Ovary (tissue), 9 donors: Measurements from ENCODE around the gene SMG6. TPM values are rescaled to one million over a fixed set of nuclear protein-coding genes. Genes with fewer than 3 reads are reported as not detected.

Source experiments
- DNase-seq, 5 donors: peaks; one replicate each; pipeline ENCODE4 v3.0.0-alpha.2; 2019 to 2020
- H3K27ac ChIP-seq, 2 donors: fragments of 200-600 bp; one replicate each; pipeline versions ENCODE4 v1.5.1 to v1.8.0; 2019 to 2022
- H3K27me3 ChIP-seq: fragments of 200-600 bp; one replicate; pipeline ENCODE4 v1.8.0; 2022
- H3K36me3 ChIP-seq: fragments of 200-600 bp; sonication (generic); one replicate; pipeline ENCODE4 v1.5.1; 2019
- H3K4me1 ChIP-seq: one replicate; pipeline ENCODE4 v1.8.1; 2013; ENCODE audit warnings: mild to moderate bottlenecking, moderate library complexity; ENCODE audit not compliant: insufficient read depth
- H3K4me3 ChIP-seq: fragments of 200-600 bp; sonication (generic); one replicate; pipeline ENCODE4 v1.5.1; 2017
- H3K9me3 ChIP-seq, 2 donors: fragments of 200-600 bp in 1 of 2; sonication (generic) in 1 of 2; one replicate each; pipeline versions ENCODE4 v1.5.1 to v1.8.1; 2013 to 2019; ENCODE audit warnings: mild to moderate bottlenecking in 1 of 2, moderate library complexity in 1 of 2
- CTCF ChIP-seq, 3 donors: fragments of 450-650 bp in 2 of 3; fragments of 200-600 bp in 1 of 3; IDR thresholded peaks; one replicate each; pipeline versions ENCODE4 v1.5.1 to v1.8.0; 2016 to 2022; ENCODE audit warnings: antibody characterized with exemption in 3 of 3, mild to moderate bottlenecking in 1 of 3
- EP300 ChIP-seq: sonication (generic); formaldehyde crosslinking; IDR thresholded peaks from one replicate; pipeline ENCODE4 v1.6.1; 2017; ENCODE audit warnings: antibody characterized with exemption
- POLR2A ChIP-seq: fragments of 450-650 bp; IDR thresholded peaks from one replicate; pipeline ENCODE4 v1.6.1; 2017; ENCODE audit warnings: antibody characterized with exemption, mild to moderate bottlenecking, moderate library complexity
- WGBS, 3 donors: extraction: QIAGEN DNeasy Blood & Tissue Kit in 1 of 3; methylation state at CpG; one replicate each; pipeline versions ENCODE4 v1.1.5 to v1.1.7; 2013 to 2017; 5-methylcytosine and 5-hydroxymethylcytosine counted together
- intact Hi-C, 4 donors: fragments of 100-400 bp; cut with DNase I; formaldehyde crosslinking; loops; one replicate each; pipeline versions ENCODE4 v1.11.0 to v1.15.1; 2022 to 2023
- polyA plus RNA-seq, 2 donors: library from polyadenylated mRNA; stranded (reverse); fragments of 200-250 nt in 1 of 2; fragments of 350-450 nt in 1 of 2; fragmentation: Illumina TruSeq in 1 of 2; extraction: RNeasy Lipid Tissue Mini Kit (QIAGEN cat#74804) in 1 of 2; gene quantifications; one replicate each; pipeline ENCODE4 v1.2.3, GENCODE V29; 2013 to 2014
- total RNA-seq, 7 donors: library from RNA; depleted of rRNA in 2 of 7; stranded (reverse); fragments of >200 nt in 2 of 7; fragmentation: NEBNext Ultra II Directional in 3 of 7; extraction: Animal tissue kit (Norgen Biotek cat#: 25700) in 3 of 7; gene quantifications; one replicate each; pipeline versions ENCODE4 v1.1.0 to v1.2.4, GENCODE V29; 2016 to 2023
- donor health status: DM: no; HTN: no; CAD: no; lungs with moderate emphysema.
- donor health status: DM: no; HTN: no; CAD: no.
- donor health status: Bipolar disorder and iron deficiency.
- donor health status: DM: yes; HTN: yes; CAD: no.
- donor health status: DM: no; HTN: no; CAD: no.
- donor health status: DM: yes; HTN: yes; CAD: no.

SMG6 gene
- total and polyA plus RNA-seq, 9 donors = 33.8 to 66.0 (median 51.0) TPM

- H3K27ac ChIP-seq = no peak overlapping the region
- H3K4me3 ChIP-seq = no peak overlapping the region
- intact Hi-C loops = no loop called here
- DNase-seq = peak in 1 of 5 donors; percentile 15
- no peaks in the 10 kb centered on the region for H3K27me3 ChIP-seq
- H3K4me1 ChIP-seq = peaks cover 27% of the 10 kb centered on the region
- 64 to 76% (median 68%) methylated on average over 9 of the region's 9 CpGs for WGBS, 3 donors
- no peak for TF ChIP-seq POLR2A
- no peak for TF ChIP-seq EP300
- TF ChIP-seq CTCF (IDR thresholded peaks at IDR 0.05) = no peak
- H3K9me3 ChIP-seq = no peaks in the 10 kb centered on the region
- H3K36me3 ChIP-seq = no peaks in the 10 kb centered on the region
Observed at GRCh38 chr17:2191785-2192184, 111.8 kb downstream of the SMG6 start.

GRCh38 chr17:2191227-2191626, 112.4 kb downstream of the SMG6 start:
- Histone ChIP-seq H3K27me3 (no peaks in the 10 kb centered on the region), H3K4me1 (peaks cover 27% of the 10 kb centered on the region), H3K9me3 (no peaks in the 10 kb centered on the region), H3K36me3 (no peaks in the 10 kb centered on the region), H3K4me3 (no peak overlapping the region), H3K27ac (no peak overlapping the region)
- DNase-seq = peak in 1 of 5 donors; percentile 5
- intact Hi-C loops = no loop called here
- no peak for TF ChIP-seq CTCF (IDR thresholded peaks at IDR 0.05)
- TF ChIP-seq EP300 = no peak
- no peak for TF ChIP-seq POLR2A
- 87 to 95% (median 90%) methylated on average over 6 of the region's 6 CpGs for WGBS, 3 donors

GRCh38 chr17:2190014-2190413, 113.6 kb downstream of the SMG6 start:
- intact Hi-C loops = no loop called here
- no peak for TF ChIP-seq POLR2A
- no peak for TF ChIP-seq CTCF (IDR thresholded peaks at IDR 0.05)
- TF ChIP-seq EP300 = no peak
- Histone ChIP-seq H3K27ac (peak overlapping the region in 1 of 2 donors; percentile 26), H3K27me3 (no peaks in the 10 kb centered on the region), H3K9me3 (no peaks in the 10 kb centered on the region), H3K36me3 (no peaks in the 10 kb centered on the region), H3K4me1 (peaks cover 27% of the 10 kb centered on the region), H3K4me3 (no peak overlapping the region)
- DNase-seq = peak in 1 of 5 donors; percentile 33
- WGBS, 3 donors = 29 to 46% (median 30%) methylated on average over 4 of the region's 4 CpGs

GRCh38 chr17:2188971-2189630, 114.5 kb downstream of the SMG6 start:
- Histone ChIP-seq H3K27me3 (no peaks in the 10 kb centered on the region), H3K9me3 (no peaks in the 10 kb centered on the region), H3K4me3 (no peak overlapping the region), H3K4me1 (peaks cover 27% of the 10 kb centered on the region), H3K27ac (no peak overlapping the region), H3K36me3 (no peaks in the 10 kb centered on the region)
- no peak for TF ChIP-seq CTCF (IDR thresholded peaks at IDR 0.05)
- no peak for TF ChIP-seq POLR2A
- 39 to 47% (median 45%) methylated on average over 8 of the region's 8 CpGs for WGBS, 3 donors
- intact Hi-C loops = no loop called here
- DNase-seq = peak in 1 of 5 donors; percentile 20
